Spleen (tissue), 3 donors: Measurements from ENCODE around the gene OCRL.

ENCODE experiments used
- POLR2A ChIP-seq, 3 donors: fragments of 450-650 bp; IDR thresholded peaks; one replicate each; pipeline ENCODE4 v1.5.1; 2017; ENCODE audit warnings: antibody characterized with exemption in 3 of 3, mild to moderate bottlenecking in 1 of 3
- POLR2AphosphoS5 ChIP-seq, 3 donors: sonication (generic); formaldehyde crosslinking; IDR thresholded peaks; one replicate each; pipeline ENCODE4 v1.5.1; 2017; ENCODE audit warnings: antibody characterized with exemption in 3 of 3

GRCh38 chrX:129522184-129523078 is 17.6 kb upstream of the OCRL start:
- TF ChIP-seq POLR2AphosphoS5 (IDR thresholded peaks at IDR 0.05): no peak
- TF ChIP-seq POLR2A (IDR thresholded peaks at IDR 0.05): no peak
